Cardiac fibroblast (primary cell): ENCODE data around the gene LYSMD2.
A peak's percentile ranks its signal among the peaks of the same experiment; 100 is the strongest.

ENCODE experiments used
- DNase-seq, 2 donors: peaks; one replicate each; pipeline versions ENCODE4 v3.0.0 to v3.0.0-alpha.2; 2010; ENCODE audit warnings: low read depth in 2 of 2
- H3K4me3 ChIP-seq, 2 donors: replicated peaks in 1 of 2; 1 replicate in 1 of 2; 2 replicates in 1 of 2; pipeline ENCODE4 v1.5.1; 2011; ENCODE audit warnings: low read depth in 2 of 2, low read length in 2 of 2, mild to moderate bottlenecking in 2 of 2, moderate library complexity in 1 of 2
- TF ChIP-seq, protein P1 (sequence below): IDR thresholded peaks from one replicate; pipeline ENCODE4 v1.5.1; 2011; ENCODE audit warnings: low read depth, mild to moderate bottlenecking, low read length, inconsistent platforms

Gene LYSMD2

DNA sequence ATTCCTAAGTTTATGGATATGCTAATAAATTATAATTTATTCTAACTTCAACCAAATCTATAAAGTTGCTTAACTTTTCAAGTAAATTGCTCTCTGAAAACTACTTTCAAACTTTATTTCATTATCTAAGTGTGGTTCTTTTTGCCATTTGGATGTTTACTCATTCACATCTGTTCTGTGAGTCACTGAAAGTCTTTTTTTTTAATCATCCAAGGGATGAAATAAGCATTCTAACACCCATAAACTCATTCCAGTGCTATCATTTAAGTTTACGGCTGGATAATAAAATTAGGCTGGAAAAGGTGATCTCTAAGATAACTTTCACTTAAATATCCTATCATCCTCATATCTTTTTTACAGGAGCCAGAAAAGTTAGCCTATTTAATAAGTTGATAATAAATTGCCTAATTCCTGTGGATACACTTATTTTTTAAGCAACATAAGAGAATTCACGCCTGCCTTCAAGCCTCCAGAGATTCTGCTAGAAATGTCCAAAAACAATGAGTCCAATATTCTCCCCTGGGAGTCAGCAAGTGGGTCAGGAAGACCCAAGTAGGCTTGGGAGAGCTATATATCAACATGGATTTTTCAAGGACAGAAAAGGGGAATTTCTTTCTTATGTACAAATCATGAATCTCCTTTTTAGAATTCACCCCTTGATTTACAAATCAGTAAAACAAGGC, 30.4 kb downstream of the LYSMD2 start:
- TF ChIP-seq, protein P1, sequence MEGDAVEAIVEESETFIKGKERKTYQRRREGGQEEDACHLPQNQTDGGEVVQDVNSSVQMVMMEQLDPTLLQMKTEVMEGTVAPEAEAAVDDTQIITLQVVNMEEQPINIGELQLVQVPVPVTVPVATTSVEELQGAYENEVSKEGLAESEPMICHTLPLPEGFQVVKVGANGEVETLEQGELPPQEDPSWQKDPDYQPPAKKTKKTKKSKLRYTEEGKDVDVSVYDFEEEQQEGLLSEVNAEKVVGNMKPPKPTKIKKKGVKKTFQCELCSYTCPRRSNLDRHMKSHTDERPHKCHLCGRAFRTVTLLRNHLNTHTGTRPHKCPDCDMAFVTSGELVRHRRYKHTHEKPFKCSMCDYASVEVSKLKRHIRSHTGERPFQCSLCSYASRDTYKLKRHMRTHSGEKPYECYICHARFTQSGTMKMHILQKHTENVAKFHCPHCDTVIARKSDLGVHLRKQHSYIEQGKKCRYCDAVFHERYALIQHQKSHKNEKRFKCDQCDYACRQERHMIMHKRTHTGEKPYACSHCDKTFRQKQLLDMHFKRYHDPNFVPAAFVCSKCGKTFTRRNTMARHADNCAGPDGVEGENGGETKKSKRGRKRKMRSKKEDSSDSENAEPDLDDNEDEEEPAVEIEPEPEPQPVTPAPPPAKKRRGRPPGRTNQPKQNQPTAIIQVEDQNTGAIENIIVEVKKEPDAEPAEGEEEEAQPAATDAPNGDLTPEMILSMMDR: no peak

DNA sequence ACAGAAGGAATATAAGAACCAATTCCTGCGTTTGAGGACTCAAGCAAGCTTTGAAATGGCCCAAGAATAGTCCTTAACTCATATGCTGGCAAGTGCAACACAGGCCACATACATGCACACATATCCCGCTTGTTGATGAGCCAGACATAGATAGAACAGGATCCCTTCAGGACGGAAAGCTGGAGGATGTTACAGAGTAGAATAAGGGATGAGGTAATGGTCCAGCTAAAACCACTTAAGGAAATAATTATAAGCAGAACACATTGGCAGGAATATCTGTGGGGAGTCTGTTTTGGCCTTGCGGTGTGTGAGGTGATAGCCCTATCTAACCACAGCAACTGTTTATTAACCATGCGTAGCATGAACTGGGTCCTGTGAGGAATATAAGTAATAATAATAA, 31.2 kb downstream of the LYSMD2 start:
- TF ChIP-seq, protein P1: no peak
- no peak overlapping the region for H3K4me3 ChIP-seq
- DNase-seq: peak in 1 of 2 donors; percentile 17

More for the DNA sequence above, 30.4 kb downstream of the LYSMD2 start:
- DNase-seq: no peak
- no peak overlapping the region for H3K4me3 ChIP-seq

DNA sequence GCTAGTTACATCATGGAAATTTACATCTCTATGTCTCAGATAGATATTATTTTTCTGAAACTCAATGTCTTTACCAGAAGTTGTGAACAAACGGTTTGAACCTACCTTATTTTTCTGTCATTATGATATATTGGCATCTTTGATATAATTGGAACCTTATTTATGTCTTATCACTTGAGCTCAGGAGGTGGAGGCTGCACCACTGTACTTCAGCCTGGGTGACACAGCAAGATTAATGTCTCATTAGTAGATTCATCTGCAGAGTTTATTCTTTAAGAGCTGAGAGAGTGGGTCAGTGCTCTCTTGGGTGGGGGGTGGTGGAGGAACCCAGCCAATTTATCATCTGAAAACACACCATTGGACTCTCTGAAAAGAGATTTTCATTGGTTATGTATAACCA, 34.7 kb downstream of the LYSMD2 start:
- no peak for DNase-seq
- TF ChIP-seq, protein P1: no peak

DNA sequence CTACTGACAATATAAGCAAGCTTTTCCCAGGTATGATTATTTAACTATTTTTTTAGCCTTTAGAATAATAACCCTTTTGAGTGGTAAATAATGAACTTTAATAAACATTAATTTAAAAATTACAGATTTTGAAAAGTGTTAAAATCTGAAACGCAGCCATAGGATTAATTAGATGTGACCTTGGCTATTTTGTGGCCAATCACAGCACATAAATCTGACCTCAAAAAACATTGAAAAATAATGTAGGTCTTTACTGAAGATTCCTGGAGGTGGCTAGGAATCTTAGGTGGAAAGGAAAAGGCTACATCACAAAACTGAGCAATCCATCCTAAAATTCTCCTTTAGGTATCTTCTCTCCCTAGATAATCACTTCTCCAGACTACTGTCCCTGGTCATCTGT, 38.1 kb downstream of the LYSMD2 start:
- TF ChIP-seq, protein P1: no peak

More for the DNA sequence above, 34.7 kb downstream of the LYSMD2 start:
- no peak overlapping the region for H3K4me3 ChIP-seq

DNA sequence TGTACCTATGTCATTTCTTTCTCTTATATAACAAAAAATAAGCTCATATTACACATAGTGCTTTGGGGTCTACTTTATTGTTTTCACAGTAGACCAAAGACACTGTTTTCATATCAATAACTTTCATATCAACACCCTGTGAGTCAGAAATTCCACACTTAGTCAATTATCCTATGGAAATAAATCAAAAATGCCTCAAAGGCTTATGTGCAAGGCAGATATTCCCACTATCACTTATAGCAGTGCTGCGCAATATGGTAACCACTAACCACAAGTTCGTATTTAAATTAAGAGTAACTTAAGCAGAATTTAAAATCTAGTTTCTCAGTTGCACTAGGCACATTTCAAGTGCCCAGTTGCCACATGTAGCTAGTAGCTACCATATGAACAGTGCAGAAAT, 40.3 kb downstream of the LYSMD2 start:
- TF ChIP-seq, protein P1: no peak
- DNase-seq: no peak
- H3K4me3 ChIP-seq: no peak overlapping the region

More for the DNA sequence above, 38.1 kb downstream of the LYSMD2 start:
- no peak overlapping the region for H3K4me3 ChIP-seq
- DNase-seq: no peak

DNA sequence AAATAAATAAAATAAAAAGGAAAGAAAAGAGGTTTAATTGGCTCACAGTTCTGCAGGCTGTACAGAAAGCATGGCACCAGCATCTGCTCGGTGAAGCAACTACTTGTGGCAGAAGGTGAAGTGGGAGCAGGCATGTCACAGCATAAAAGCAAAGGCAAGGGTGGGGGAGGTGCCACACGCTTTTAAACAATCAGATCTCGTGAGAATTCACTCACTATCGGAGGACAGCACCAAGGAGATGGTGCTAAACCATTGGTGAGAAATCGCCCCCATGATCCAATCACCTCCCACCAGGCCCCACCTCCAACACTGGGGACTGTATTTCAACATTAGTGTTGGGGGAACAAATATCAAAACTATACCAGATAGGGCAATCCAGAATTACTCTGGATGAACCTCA, 40.9 kb downstream of the LYSMD2 start:
- no peak for DNase-seq
- TF ChIP-seq, protein P1: no peak
- H3K4me3 ChIP-seq: no peak overlapping the region

DNA sequence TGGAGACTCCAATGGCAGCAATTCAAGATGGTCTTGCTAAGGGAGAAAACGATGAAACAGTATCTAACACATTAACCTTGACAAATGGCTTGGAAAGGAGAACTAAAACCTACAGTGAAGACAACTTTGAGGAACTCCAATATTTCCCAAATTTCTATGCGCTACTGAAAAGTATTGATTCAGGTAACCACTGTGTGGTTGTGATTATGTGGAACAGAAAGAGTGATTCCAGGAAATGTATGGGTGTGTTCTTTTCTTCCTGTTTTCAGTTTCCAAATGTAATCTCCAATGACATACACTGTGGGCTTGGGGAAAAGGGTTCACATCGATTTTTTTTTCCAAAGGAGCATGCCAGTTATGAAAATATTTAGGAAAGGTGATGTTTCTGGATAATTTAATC, 45.3 kb downstream of the LYSMD2 start:
- TF ChIP-seq, protein P1: no peak
- no peak overlapping the region for H3K4me3 ChIP-seq
- DNase-seq: no peak
